GM19467 (cell line): ENCODE results near the gene SPRR4.
A peak's percentile ranks its signal among the peaks of the same experiment; 100 is the strongest.

ENCODE experiments used
- ATAC-seq: cut with Tn5 transposase; IDR thresholded peaks from one replicate; pipeline ENCODE4 v1.9.1; 2021; ENCODE audit warnings: mild to moderate bottlenecking, moderate library complexity; ENCODE audit not compliant: unreplicated experiment

SPRR4 gene

GRCh38 chr1:152970495-152970894 is at the start of gene SPRR4:
Gene SPRR4, plus strand, starts transcription at chr1:152970648. Its CDS starts 1,243 bp downstream, at chr1:152971891.
- no peak for ATAC-seq

- ATAC-seq: no peak
Measured at GRCh38 chr1:152924191-152924590, 46.3 kb upstream of the SPRR4 start.

- peak; percentile 56 for ATAC-seq
Measured at GRCh38 chr1:152926091-152926490, 44.4 kb upstream of the SPRR4 start.

- no peak for ATAC-seq
Measured at GRCh38 chr1:152928671-152929070, 41.8 kb upstream of the SPRR4 start.

GRCh38 chr1:152932170-152932811 is 38.2 kb upstream of the SPRR4 start:
- ATAC-seq: no peak

GRCh38 chr1:152933196-152933595 is 37.3 kb upstream of the SPRR4 start:
- ATAC-seq: no peak

GRCh38 chr1:152940614-152941013 is 29.8 kb upstream of the SPRR4 start:
- no peak for ATAC-seq

- ATAC-seq: no peak
Measured at GRCh38 chr1:152941037-152941711, 29.3 kb upstream of the SPRR4 start.

- ATAC-seq: no peak
Measured at GRCh38 chr1:152942161-152942560, 28.3 kb upstream of the SPRR4 start.

- no peak for ATAC-seq
Measured at GRCh38 chr1:152946248-152946647, 24.2 kb upstream of the SPRR4 start.

- ATAC-seq: no peak
Measured at GRCh38 chr1:152946651-152947256, 23.7 kb upstream of the SPRR4 start, which contains the start of gene SPRR5. Gene SPRR5, plus strand, starts transcription at chr1:152947206. Its CDS starts 1,349 bp downstream, at chr1:152948555.

- no peak for ATAC-seq
Measured at GRCh38 chr1:152951711-152952110, 18.7 kb upstream of the SPRR4 start.

- ATAC-seq: no peak
Measured at GRCh38 chr1:152953761-152954160, 16.7 kb upstream of the SPRR4 start.

- ATAC-seq: no peak
Measured at GRCh38 chr1:152954436-152954835, 16.0 kb upstream of the SPRR4 start.

- ATAC-seq: no peak
Measured at GRCh38 chr1:152957561-152957960, 12.9 kb upstream of the SPRR4 start.

GRCh38 chr1:152959273-152959672 is 11.2 kb upstream of the SPRR4 start:
- ATAC-seq: no peak

- no peak for ATAC-seq
Measured at GRCh38 chr1:152959801-152960451, 10.5 kb upstream of the SPRR4 start.

GRCh38 chr1:152960452-152961044 is 9.9 kb upstream of the SPRR4 start:
- no peak for ATAC-seq

- no peak for ATAC-seq
Measured at GRCh38 chr1:152961226-152961891, 9.1 kb upstream of the SPRR4 start.

GRCh38 chr1:152962876-152963415 is 7.5 kb upstream of the SPRR4 start:
- no peak for ATAC-seq
